BLaER1 (cell line): Measurements from ENCODE around the gene ZPR1.
"Not testable (repeated sequence)": the region's sequence is repeated elsewhere in the genome, so short reads cannot be mapped to it uniquely, and the experiment has no call there.

Experiments
- H3K27ac ChIP-seq: shearing (Covaris generic); formaldehyde crosslinking; 2 replicates; pipeline ENCODE4 v1.8.1; 2022
- H3K27me3 ChIP-seq: shearing (Covaris generic); formaldehyde crosslinking; 2 replicates; pipeline ENCODE4 v1.8.1; 2022
- H3K36me3 ChIP-seq: shearing (Covaris generic); formaldehyde crosslinking; 2 replicates; pipeline ENCODE4 v1.8.1; 2022
- H3K4me1 ChIP-seq: shearing (Covaris generic); formaldehyde crosslinking; 2 replicates; pipeline ENCODE4 v1.8.1; 2022
- H3K4me2 ChIP-seq: shearing (Covaris generic); formaldehyde crosslinking; 2 replicates; pipeline ENCODE4 v1.8.1; 2022
- H3K4me3 ChIP-seq: shearing (Covaris generic); formaldehyde crosslinking; 2 replicates; pipeline ENCODE4 v1.8.1; 2022
- H3K9ac ChIP-seq: shearing (Covaris generic); formaldehyde crosslinking; 2 replicates; pipeline ENCODE4 v1.8.1; 2022
- H3K9me3 ChIP-seq: shearing (Covaris generic); formaldehyde crosslinking; 2 replicates; pipeline ENCODE4 v1.8.1; 2022
- H4K20me1 ChIP-seq: shearing (Covaris generic); formaldehyde crosslinking; 2 replicates; pipeline ENCODE4 v1.8.1; 2022
- Cebpa-rat ChIP-seq: shearing (Covaris generic); IDR thresholded peaks from 2 replicates; pipeline ENCODE4 v1.8.1; 2022

The ZPR1 gene

GRCh38 chr11:116771935-116772334, 15.9 kb downstream of the ZPR1 start:
- Histone ChIP-seq H3K4me2 (peak overlapping the region; percentile 87), H3K4me3 (peak overlapping the region; percentile 85), H3K27ac (peak overlapping the region; percentile 85)

GRCh38 chr11:116762132-116762531, 25.7 kb downstream of the ZPR1 start:
- peaks cover 24% of the 10 kb centered on the region for H4K20me1 ChIP-seq
- no peak overlapping the region for H3K4me3 ChIP-seq
- no peak overlapping the region for H3K4me2 ChIP-seq
- TF ChIP-seq Cebpa-rat: no peak
- H3K9me3 ChIP-seq: no peaks in the 10 kb centered on the region
- H3K4me1 ChIP-seq: no peaks in the 10 kb centered on the region
- H3K27ac ChIP-seq: no peak overlapping the region
- peaks cover 100% of the 10 kb centered on the region for H3K36me3 ChIP-seq
- H3K27me3 ChIP-seq: no peaks in the 10 kb centered on the region
- H3K9ac ChIP-seq: no peak overlapping the region

More at GRCh38 chr11:116771935-116772334, 15.9 kb downstream of the ZPR1 start:
- no peaks in the 10 kb centered on the region for H3K27me3 ChIP-seq
- H3K36me3 ChIP-seq: peaks cover 43% of the 10 kb centered on the region
- no peaks in the 10 kb centered on the region for H3K9me3 ChIP-seq
- peaks cover 11% of the 10 kb centered on the region for H4K20me1 ChIP-seq
- H3K9ac ChIP-seq: peak overlapping the region; percentile 89
- peaks cover 35% of the 10 kb centered on the region for H3K4me1 ChIP-seq
- TF ChIP-seq Cebpa-rat: no peak

- H3K27ac ChIP-seq, H3K4me2 ChIP-seq, H3K27me3 ChIP-seq, H3K9ac ChIP-seq, H4K20me1 ChIP-seq, H3K4me1 ChIP-seq, H3K4me3 ChIP-seq, H3K9me3 ChIP-seq: not testable (repeated sequence)
- H3K36me3 ChIP-seq: peaks cover 99% of the 10 kb centered on the region
Observed at GRCh38 chr11:116756044-116756443, 31.8 kb downstream of the ZPR1 start.

GRCh38 chr11:116750070-116750718, 37.6 kb downstream of the ZPR1 start:
- Histone ChIP-seq H3K4me1 (no peaks in the 10 kb centered on the region), H3K4me3 (no peak overlapping the region), H3K27ac (no peak overlapping the region), H3K36me3 (peaks cover 97% of the 10 kb centered on the region), H3K4me2 (no peak overlapping the region), H3K27me3 (no peaks in the 10 kb centered on the region), H3K9ac (no peak overlapping the region), H3K9me3 (no peaks in the 10 kb centered on the region), H4K20me1 (0 out of 2 replicates have a peak, but pooled peaks cover 7% of the 10 kb centered on the region)
- no peak for TF ChIP-seq Cebpa-rat

- no peaks in the 10 kb centered on the region for H3K4me1 ChIP-seq
- no peaks in the 10 kb centered on the region for H3K27me3 ChIP-seq
- no peaks in the 10 kb centered on the region for H3K9me3 ChIP-seq
- H3K9ac ChIP-seq: no peak overlapping the region
- H3K36me3 ChIP-seq: peaks cover 18% of the 10 kb centered on the region
- H4K20me1 ChIP-seq: no peaks in the 10 kb centered on the region
- no peak for TF ChIP-seq Cebpa-rat
- no peak overlapping the region for H3K4me2 ChIP-seq
- H3K4me3 ChIP-seq: no peak overlapping the region
- H3K27ac ChIP-seq: no peak overlapping the region
Observed at GRCh38 chr11:116742104-116742503, 45.7 kb downstream of the ZPR1 start.

- no peaks in the 10 kb centered on the region for H3K4me1 ChIP-seq
Observed at GRCh38 chr11:116740741-116741140, 47.1 kb downstream of the ZPR1 start.

GRCh38 chr11:116738975-116739374, 48.8 kb downstream of the ZPR1 start:
- no peak for TF ChIP-seq Cebpa-rat
- Histone ChIP-seq H3K4me2 (no peak overlapping the region), H3K27ac (no peak overlapping the region), H4K20me1 (no peaks in the 10 kb centered on the region), H3K27me3 (no peaks in the 10 kb centered on the region), H3K36me3 (no peaks in the 10 kb centered on the region), H3K9me3 (no peaks in the 10 kb centered on the region), H3K4me3 (no peak overlapping the region), H3K4me1 (no peaks in the 10 kb centered on the region), H3K9ac (no peak overlapping the region)

More at GRCh38 chr11:116740741-116741140, 47.1 kb downstream of the ZPR1 start:
- H3K4me3 ChIP-seq: no peak overlapping the region
- H4K20me1 ChIP-seq: no peaks in the 10 kb centered on the region
- no peaks in the 10 kb centered on the region for H3K9me3 ChIP-seq
- H3K27me3 ChIP-seq: no peaks in the 10 kb centered on the region
- H3K4me2 ChIP-seq: no peak overlapping the region
- no peak overlapping the region for H3K27ac ChIP-seq
- TF ChIP-seq Cebpa-rat: no peak
- H3K9ac ChIP-seq: no peak overlapping the region
- H3K36me3 ChIP-seq: peaks cover 4% of the 10 kb centered on the region

- Histone ChIP-seq H3K4me3 (no peak overlapping the region), H4K20me1 (no peaks in the 10 kb centered on the region), H3K4me2 (no peak overlapping the region), H3K27me3 (no peaks in the 10 kb centered on the region), H3K27ac (no peak overlapping the region), H3K9ac (no peak overlapping the region), H3K36me3 (no peaks in the 10 kb centered on the region), H3K4me1 (no peaks in the 10 kb centered on the region), H3K9me3 (no peaks in the 10 kb centered on the region)
- TF ChIP-seq Cebpa-rat: no peak
Observed at GRCh38 chr11:116736763-116737162, 51.1 kb downstream of the ZPR1 start.

- Histone ChIP-seq H3K27me3 (no peaks in the 10 kb centered on the region), H3K4me3 (no peak overlapping the region), H3K36me3 (no peaks in the 10 kb centered on the region), H3K4me2 (no peak overlapping the region), H3K9ac (no peak overlapping the region), H3K9me3 (no peaks in the 10 kb centered on the region), H4K20me1 (no peaks in the 10 kb centered on the region), H3K27ac (no peak overlapping the region), H3K4me1 (no peaks in the 10 kb centered on the region)
- no peak for TF ChIP-seq Cebpa-rat
Observed at GRCh38 chr11:116733969-116734508, 53.8 kb downstream of the ZPR1 start.

GRCh38 chr11:116733043-116733755, 54.6 kb downstream of the ZPR1 start:
- Histone ChIP-seq H4K20me1 (no peaks in the 10 kb centered on the region), H3K4me3 (no peak overlapping the region), H3K9me3 (no peaks in the 10 kb centered on the region), H3K27me3 (no peaks in the 10 kb centered on the region), H3K27ac (no peak overlapping the region), H3K4me2 (no peak overlapping the region), H3K4me1 (no peaks in the 10 kb centered on the region), H3K9ac (no peak overlapping the region), H3K36me3 (no peaks in the 10 kb centered on the region)
- TF ChIP-seq Cebpa-rat: no peak
